ENCODE results near the gene FBXO36.

DNA sequence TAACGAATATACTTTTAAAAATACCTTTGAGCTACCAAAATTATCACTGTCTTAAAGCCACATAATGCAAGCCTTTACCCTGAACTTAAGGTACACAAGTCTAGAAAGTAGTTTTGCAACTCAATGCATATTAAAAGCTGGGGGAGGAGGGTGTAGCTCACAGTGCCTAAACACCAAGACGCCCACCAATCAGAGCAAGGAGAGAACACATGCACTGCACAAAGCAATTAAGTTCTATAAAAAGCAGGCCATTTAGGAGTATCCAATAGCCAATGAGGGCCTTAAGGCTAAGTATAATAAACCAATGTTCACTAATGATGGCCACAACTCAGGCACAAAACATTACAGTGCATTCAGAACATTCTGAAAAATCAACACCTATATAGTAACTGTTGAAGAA lies 16.7 kb upstream of the FBXO36 start:
- TF ChIP-seq, protein P1, sequence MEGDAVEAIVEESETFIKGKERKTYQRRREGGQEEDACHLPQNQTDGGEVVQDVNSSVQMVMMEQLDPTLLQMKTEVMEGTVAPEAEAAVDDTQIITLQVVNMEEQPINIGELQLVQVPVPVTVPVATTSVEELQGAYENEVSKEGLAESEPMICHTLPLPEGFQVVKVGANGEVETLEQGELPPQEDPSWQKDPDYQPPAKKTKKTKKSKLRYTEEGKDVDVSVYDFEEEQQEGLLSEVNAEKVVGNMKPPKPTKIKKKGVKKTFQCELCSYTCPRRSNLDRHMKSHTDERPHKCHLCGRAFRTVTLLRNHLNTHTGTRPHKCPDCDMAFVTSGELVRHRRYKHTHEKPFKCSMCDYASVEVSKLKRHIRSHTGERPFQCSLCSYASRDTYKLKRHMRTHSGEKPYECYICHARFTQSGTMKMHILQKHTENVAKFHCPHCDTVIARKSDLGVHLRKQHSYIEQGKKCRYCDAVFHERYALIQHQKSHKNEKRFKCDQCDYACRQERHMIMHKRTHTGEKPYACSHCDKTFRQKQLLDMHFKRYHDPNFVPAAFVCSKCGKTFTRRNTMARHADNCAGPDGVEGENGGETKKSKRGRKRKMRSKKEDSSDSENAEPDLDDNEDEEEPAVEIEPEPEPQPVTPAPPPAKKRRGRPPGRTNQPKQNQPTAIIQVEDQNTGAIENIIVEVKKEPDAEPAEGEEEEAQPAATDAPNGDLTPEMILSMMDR (optimal IDR thresholded peaks at IDR 0.05 in 1 of 3, IDR thresholded peaks at IDR 0.05 in 1 of 3, conservative IDR thresholded peaks at IDR 0.05 in 1 of 3; ENCODE audit: extremely low read depth in 1 of 3, insufficient read depth in 2 of 3, low read length in 3 of 3) = no peak
- TF ChIP-seq EZH2 (IDR thresholded peaks at IDR 0.05; ENCODE audit: low read length) = no peak

Data from keratinocyte (primary cell).